Measurements from ENCODE around the gene GRAMD4. TPM values are rescaled to one million over a fixed set of nuclear protein-coding genes. Genes with fewer than 3 reads are reported as not detected.
A peak's percentile ranks its signal among the peaks of the same experiment; 100 is the strongest.

Gene GRAMD4
- total RNA-seq, 4 donors from 2014 or later, result 16.7 to 106 (median 53.3) TPM

GRCh38 chr22:46629291-46629690 is 9.1 kb downstream of the GRAMD4 start:
- DNase-seq, result no peak
- intact Hi-C loops (cut with DNase I; ENCODE audit: low total_unique reads) (no loop called here), in situ Hi-C loops (cut with MboI; ENCODE audit: low sequenced_read_pairs in 4 of 4) (no loop called here)
- Histone ChIP-seq H3K27me3 (no peaks in the 10 kb centered on the region), H3K4me3 (no peak overlapping the region), H3K27ac (no peak overlapping the region), H3K4me1 (no peaks in the 10 kb centered on the region), H3K36me3 (no peaks in the 10 kb centered on the region), H3K9me3 (no peaks in the 10 kb centered on the region)
- no peak for TF ChIP-seq POLR2A (IDR thresholded peaks at IDR 0.05)
- TF ChIP-seq, protein P1, sequence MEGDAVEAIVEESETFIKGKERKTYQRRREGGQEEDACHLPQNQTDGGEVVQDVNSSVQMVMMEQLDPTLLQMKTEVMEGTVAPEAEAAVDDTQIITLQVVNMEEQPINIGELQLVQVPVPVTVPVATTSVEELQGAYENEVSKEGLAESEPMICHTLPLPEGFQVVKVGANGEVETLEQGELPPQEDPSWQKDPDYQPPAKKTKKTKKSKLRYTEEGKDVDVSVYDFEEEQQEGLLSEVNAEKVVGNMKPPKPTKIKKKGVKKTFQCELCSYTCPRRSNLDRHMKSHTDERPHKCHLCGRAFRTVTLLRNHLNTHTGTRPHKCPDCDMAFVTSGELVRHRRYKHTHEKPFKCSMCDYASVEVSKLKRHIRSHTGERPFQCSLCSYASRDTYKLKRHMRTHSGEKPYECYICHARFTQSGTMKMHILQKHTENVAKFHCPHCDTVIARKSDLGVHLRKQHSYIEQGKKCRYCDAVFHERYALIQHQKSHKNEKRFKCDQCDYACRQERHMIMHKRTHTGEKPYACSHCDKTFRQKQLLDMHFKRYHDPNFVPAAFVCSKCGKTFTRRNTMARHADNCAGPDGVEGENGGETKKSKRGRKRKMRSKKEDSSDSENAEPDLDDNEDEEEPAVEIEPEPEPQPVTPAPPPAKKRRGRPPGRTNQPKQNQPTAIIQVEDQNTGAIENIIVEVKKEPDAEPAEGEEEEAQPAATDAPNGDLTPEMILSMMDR (IDR thresholded peaks at IDR 0.05 in 4 of 5, conservative IDR thresholded peaks at IDR 0.05 in 1 of 5), result no peak
- no peak for ATAC-seq

GRCh38 chr22:46631113-46631512 is 10.9 kb downstream of the GRAMD4 start:
- no peaks in the 10 kb centered on the region for H3K9me3 ChIP-seq
- in situ Hi-C loops (cut with MboI; ENCODE audit: low sequenced_read_pairs in 4 of 4) (no loop called here), intact Hi-C loops (cut with DNase I; ENCODE audit: low total_unique reads) (no loop called here)
- TF ChIP-seq, protein P1 (IDR thresholded peaks at IDR 0.05 in 4 of 5, conservative IDR thresholded peaks at IDR 0.05 in 1 of 5), result no peak
- TF ChIP-seq POLR2A (IDR thresholded peaks at IDR 0.05), result no peak
- H3K4me3 ChIP-seq, result no peak overlapping the region
- DNase-seq (no peak), ATAC-seq (no peak)
- no peaks in the 10 kb centered on the region for H3K27me3 ChIP-seq
- H3K27ac ChIP-seq, result no peak overlapping the region
- H3K36me3 ChIP-seq, result no peaks in the 10 kb centered on the region
- H3K4me1 ChIP-seq, result peaks cover 10 to 11% of the 10 kb centered on the region in 2 donors

DNA sequence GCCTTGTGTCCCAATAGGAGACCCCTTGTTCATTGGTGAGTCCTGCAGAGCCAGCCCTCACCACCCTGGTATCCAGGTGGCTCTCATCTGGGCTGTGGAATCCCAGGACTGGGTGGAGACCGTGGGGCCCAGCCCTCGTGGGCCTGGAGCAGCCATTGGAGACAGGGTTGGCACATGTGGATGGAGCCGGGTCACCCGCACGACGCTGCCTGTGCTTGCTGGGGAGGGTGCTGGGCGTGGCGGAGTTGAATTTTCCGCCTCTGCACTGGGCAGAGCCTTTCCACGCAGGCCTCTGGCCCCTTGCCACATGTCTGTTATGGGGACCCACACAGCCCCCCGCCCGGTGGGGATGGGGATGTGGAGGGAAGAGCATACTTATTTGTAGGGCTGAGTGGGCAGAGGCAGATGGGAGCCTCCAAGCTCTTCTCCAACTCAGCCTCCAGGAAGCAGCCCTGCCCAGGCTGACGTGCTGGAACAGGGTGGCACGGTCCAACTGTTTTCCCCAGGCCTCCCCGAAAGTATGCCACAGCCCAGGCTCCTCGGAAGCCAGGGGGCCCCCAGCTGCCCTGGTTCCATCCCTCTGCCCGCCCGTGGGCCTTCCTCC is 12.6 kb downstream of the GRAMD4 start:
- no peaks in the 10 kb centered on the region for H3K9me3 ChIP-seq
- H3K27ac ChIP-seq, result no peak overlapping the region
- intact Hi-C loops (cut with DNase I; ENCODE audit: low total_unique reads) (no loop called here), in situ Hi-C loops (cut with MboI; ENCODE audit: low sequenced_read_pairs in 4 of 4) (no loop called here)
- no peak for ATAC-seq
- H3K36me3 ChIP-seq, result no peaks in the 10 kb centered on the region
- no peak for DNase-seq
- no peak overlapping the region for H3K4me3 ChIP-seq
- H3K4me1 ChIP-seq, result peaks cover 20 to 26% of the 10 kb centered on the region in 2 donors
- H3K27me3 ChIP-seq, result no peaks in the 10 kb centered on the region
- TF ChIP-seq, protein P1 (IDR thresholded peaks at IDR 0.05 in 4 of 5, conservative IDR thresholded peaks at IDR 0.05 in 1 of 5), result no peak
- no peak for TF ChIP-seq POLR2A (IDR thresholded peaks at IDR 0.05)

GRCh38 chr22:46633334-46633890 is 13.2 kb downstream of the GRAMD4 start:
- in situ Hi-C loops (cut with MboI; ENCODE audit: low sequenced_read_pairs in 4 of 4), result no loop called here

More at GRCh38 chr22:46633334-46633890, 13.2 kb downstream of the GRAMD4 start:
- intact Hi-C loops (cut with DNase I; ENCODE audit: low total_unique reads), result no loop called here
- ATAC-seq, result no peak
- Histone ChIP-seq H3K4me3 (no peak overlapping the region), H3K4me1 (peaks cover 20 to 31% of the 10 kb centered on the region in 2 donors), H3K27me3 (no peaks in the 10 kb centered on the region), H3K9me3 (no peaks in the 10 kb centered on the region), H3K36me3 (no peaks in the 10 kb centered on the region), H3K27ac (peak overlapping the region in 1 of 4 donors; percentile 95)
- TF ChIP-seq, protein P1 (IDR thresholded peaks at IDR 0.05 in 4 of 5, conservative IDR thresholded peaks at IDR 0.05 in 1 of 5), result no peak
- no peak for TF ChIP-seq POLR2A (IDR thresholded peaks at IDR 0.05)
- no peak for DNase-seq

Measured in gastrocnemius medialis (tissue), 4 donors.